Fibroblast of upper back skin (primary cell): ENCODE results near the gene WDR27.
"Not testable (repeated sequence)": the region's sequence is repeated elsewhere in the genome, so short reads cannot be mapped to it uniquely, and the experiment has no call there.

Source experiments
- DNase-seq: peaks from one replicate; pipeline ENCODE4 v3.0.0-alpha.2; 2013

WDR27 gene

GRCh38 chr6:169635345-169635744 is 66.5 kb downstream of the WDR27 start:
- DNase-seq = no peak

- no peak for DNase-seq
These were observed 69.0 kb downstream of the WDR27 start for GRCh38 chr6:169632841-169633240.

GRCh38 chr6:169629256-169629655 is 72.6 kb downstream of the WDR27 start:
- no peak for DNase-seq

- DNase-seq = no peak
These were observed 73.9 kb downstream of the WDR27 start for GRCh38 chr6:169627736-169628607.

GRCh38 chr6:169626649-169627048 is 75.2 kb downstream of the WDR27 start:
- DNase-seq = no peak

- no peak for DNase-seq
These were observed 75.7 kb downstream of the WDR27 start for GRCh38 chr6:169626169-169626568.

- DNase-seq = no peak
These were observed 76.5 kb downstream of the WDR27 start for GRCh38 chr6:169625376-169625775.

GRCh38 chr6:169624785-169625184 is 77.0 kb downstream of the WDR27 start:
- DNase-seq = no peak

- DNase-seq = no peak
These were observed 77.9 kb downstream of the WDR27 start for GRCh38 chr6:169623975-169624374.

- DNase-seq = no peak
These were observed 78.5 kb downstream of the WDR27 start for GRCh38 chr6:169623343-169623742.

GRCh38 chr6:169622618-169623017 is 79.2 kb downstream of the WDR27 start:
- DNase-seq = no peak

- no peak for DNase-seq
These were observed 80.5 kb downstream of the WDR27 start for GRCh38 chr6:169621311-169621710.

GRCh38 chr6:169620171-169621130 is 81.4 kb downstream of the WDR27 start:
- DNase-seq = peak; percentile 67

GRCh38 chr6:169619650-169620049 is 82.2 kb downstream of the WDR27 start:
- peak; percentile 50 for DNase-seq

GRCh38 chr6:169618526-169619490 is 83.0 kb downstream of the WDR27 start:
- DNase-seq = peak; percentile 98

GRCh38 chr6:169617562-169617961 is 84.3 kb downstream of the WDR27 start:
- DNase-seq = no peak

GRCh38 chr6:169608609-169609008 is 93.2 kb downstream of the WDR27 start:
- DNase-seq = not testable (repeated sequence)

GRCh38 chr6:169604076-169604475 is 97.8 kb downstream of the WDR27 start:
- DNase-seq = no peak

- not testable (repeated sequence) for DNase-seq
These were observed 100.7 kb downstream of the WDR27 start for GRCh38 chr6:169601129-169601528.

GRCh38 chr6:169592558-169592957 is 109.3 kb downstream of the WDR27 start:
- peak; percentile 92 for DNase-seq

- no peak for DNase-seq
These were observed 110.2 kb downstream of the WDR27 start for GRCh38 chr6:169591616-169592015.

GRCh38 chr6:169590376-169590939 is 111.4 kb downstream of the WDR27 start:
- no peak for DNase-seq
